GM12801 (cell line): ENCODE data around the gene GUCD1.

Experiments used
- TF ChIP-seq, protein P1 (sequence below): IDR thresholded peaks from one replicate; pipeline ENCODE4 v1.5.1; 2011; ENCODE audit warnings: control low read depth; ENCODE audit not compliant: insufficient read length; ENCODE audit errors: extremely low read depth

The GUCD1 gene

DNA sequence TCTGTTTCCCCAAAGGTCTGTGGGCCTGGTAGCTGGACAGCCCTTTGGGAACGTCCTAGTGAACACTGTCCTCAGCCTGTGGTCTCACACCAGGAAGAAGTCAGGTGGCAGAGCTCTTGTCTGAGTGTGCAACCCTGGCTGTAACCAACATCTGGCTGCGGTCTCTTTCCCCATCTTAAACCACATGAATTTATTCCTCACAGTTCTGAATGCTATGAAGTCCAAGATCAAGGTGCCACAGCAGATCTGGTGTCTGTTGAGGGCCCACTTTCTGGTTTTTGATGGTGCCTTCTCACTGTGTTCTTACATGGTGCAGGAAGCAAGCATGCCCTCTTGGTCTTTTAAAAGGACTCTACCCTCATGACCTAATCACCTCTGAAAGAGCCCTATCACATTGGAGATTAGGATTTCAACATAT is 57.1 kb downstream of the GUCD1 start:
- TF ChIP-seq, protein P1, sequence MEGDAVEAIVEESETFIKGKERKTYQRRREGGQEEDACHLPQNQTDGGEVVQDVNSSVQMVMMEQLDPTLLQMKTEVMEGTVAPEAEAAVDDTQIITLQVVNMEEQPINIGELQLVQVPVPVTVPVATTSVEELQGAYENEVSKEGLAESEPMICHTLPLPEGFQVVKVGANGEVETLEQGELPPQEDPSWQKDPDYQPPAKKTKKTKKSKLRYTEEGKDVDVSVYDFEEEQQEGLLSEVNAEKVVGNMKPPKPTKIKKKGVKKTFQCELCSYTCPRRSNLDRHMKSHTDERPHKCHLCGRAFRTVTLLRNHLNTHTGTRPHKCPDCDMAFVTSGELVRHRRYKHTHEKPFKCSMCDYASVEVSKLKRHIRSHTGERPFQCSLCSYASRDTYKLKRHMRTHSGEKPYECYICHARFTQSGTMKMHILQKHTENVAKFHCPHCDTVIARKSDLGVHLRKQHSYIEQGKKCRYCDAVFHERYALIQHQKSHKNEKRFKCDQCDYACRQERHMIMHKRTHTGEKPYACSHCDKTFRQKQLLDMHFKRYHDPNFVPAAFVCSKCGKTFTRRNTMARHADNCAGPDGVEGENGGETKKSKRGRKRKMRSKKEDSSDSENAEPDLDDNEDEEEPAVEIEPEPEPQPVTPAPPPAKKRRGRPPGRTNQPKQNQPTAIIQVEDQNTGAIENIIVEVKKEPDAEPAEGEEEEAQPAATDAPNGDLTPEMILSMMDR: no peak

- TF ChIP-seq, protein P1: no peak
Observed at GRCh38 chr22:24496661-24497060, 58.3 kb downstream of the GUCD1 start.

DNA sequence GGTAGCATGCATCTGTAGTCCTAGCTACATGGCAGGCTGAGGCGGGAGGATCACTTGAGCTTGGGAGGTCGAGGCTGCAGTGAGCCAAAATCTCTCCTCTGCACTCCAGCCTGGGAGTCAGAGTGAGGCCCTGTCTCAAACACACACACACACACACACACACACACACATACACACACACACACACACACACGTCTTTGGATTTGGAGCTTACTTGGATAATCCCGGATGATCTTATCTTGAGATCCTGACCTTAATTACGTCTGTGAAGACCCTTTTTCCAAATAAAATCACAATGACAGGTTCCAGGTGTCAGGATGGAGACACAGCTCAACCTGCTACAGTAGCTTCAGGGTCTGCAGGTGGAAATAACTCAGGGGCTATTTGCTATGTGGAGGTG is 58.7 kb downstream of the GUCD1 start:
- TF ChIP-seq, protein P1: no peak

DNA sequence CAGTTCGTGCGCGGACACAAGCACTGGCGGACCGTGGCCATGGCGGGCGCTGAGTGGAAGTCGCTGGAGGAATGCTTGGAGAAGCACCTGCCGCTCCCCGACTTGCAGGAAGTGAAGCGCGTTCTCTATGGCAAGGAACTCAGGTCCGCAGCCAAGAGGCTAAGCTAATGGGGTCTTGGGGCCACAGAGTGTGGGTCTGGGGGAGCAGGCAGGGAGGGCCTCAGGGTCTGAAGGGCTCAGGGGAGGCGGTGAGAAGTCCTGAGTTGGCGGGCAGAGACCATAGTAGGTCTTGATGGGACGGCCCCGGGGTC is 59.6 kb downstream of the GUCD1 start:
- TF ChIP-seq, protein P1: no peak

DNA sequence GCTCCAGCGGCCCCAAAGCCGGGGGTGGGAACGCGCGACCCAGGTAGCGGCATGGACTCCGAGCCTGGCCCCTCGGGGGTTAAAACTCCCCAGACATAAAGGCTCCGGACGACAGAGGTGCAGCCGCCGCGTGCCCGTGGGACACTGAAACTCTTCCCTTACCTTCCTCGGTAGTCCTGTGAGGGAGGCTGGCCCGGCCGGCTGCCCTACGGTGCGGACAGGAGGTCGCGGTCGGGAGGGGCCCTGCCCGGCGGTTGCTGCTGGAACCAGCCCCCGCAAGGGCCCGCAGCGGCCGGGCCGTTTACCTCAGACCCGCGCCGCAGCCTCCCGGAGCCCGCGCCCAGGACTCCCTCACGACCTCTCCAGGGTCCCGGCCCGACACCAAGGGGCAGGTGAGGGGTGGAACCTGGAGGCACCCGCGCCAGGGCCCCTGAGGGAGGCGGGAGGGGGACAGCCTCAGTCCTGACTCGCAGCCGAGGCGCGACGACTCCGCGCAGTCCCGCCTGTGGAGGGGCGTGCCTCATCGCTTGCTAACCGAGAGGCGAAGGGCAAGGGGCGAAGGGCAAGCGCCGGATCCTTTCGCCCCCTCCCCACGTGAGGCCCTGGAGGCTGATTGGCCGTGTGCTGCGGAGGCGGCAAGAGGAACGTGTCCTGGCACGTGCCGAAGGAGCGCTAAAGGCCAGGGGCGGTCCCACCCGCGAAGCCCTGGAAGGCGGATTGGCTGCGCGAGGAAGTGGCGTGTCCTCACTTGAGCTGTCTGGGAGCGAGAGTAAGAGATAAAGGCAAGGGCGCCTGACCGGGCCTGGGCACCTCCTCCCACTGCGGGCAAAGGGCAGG is 60.2 kb downstream of the GUCD1 start, which contains the start of gene UPB1:
Gene UPB1, plus strand, starts transcription at position 805 of the 837 bp plus-strand sequence. CDS start 72 bp downstream, outside the sequence.
- TF ChIP-seq, protein P1: no peak

GRCh38 chr22:24494167-24494527 is 60.8 kb downstream of the GUCD1 start:
- TF ChIP-seq, protein P1: no peak

GRCh38 chr22:24492391-24492790 is 62.5 kb downstream of the GUCD1 start:
- TF ChIP-seq, protein P1: no peak
